ENCODE measurements around the gene SEL1L2. TPM values are rescaled to one million over a fixed set of nuclear protein-coding genes. Genes with fewer than 3 reads are reported as not detected.

The SEL1L2 gene
- total RNA-seq, 1 donor from 2014 or later = not detected

- intact Hi-C loops (cut with DNase I) = no loop called here
- Histone ChIP-seq H3K4me1 (peaks cover 19% of the 10 kb centered on the region), H3K27ac (no peak overlapping the region), H3K4me3 (no peak overlapping the region), H3K9me3 (no peaks in the 10 kb centered on the region), H3K27me3 (no peaks in the 10 kb centered on the region), H3K36me3 (peaks cover 0 to 56% of the 10 kb centered on the region in 2 donors)
- no peak for TF ChIP-seq POLR2A (IDR thresholded peaks at IDR 0.05)
- TF ChIP-seq POLR2AphosphoS5 (IDR thresholded peaks at IDR 0.05; ENCODE audit: insufficient read depth in 1 of 2, low read depth in 1 of 2) = no peak
- TF ChIP-seq CTCF (IDR thresholded peaks at IDR 0.05) = no peak
- no peak for DNase-seq (ENCODE audit: extremely low spot score in 2 of 2)
Measured at GRCh38 chr20:13799974-13800373, 190.4 kb downstream of the SEL1L2 start.

Small RNA genes lying within 50 kb of the gene (small RNA-seq; reads per million reads assigned to genes)
- gene RNU6-278P (not detected), gene RPS3P1 (not detected)

Other genes starting within 250 kb of the SEL1L2 start
- gene ESF1, start 205.7 kb downstream of the SEL1L2 start, total RNA-seq = 14.0 TPM
- gene NDUFAF5, start 205.6 kb downstream of the SEL1L2 start, total RNA-seq = 11.3 TPM
- 12.5 TPM for gene MACROD2, start 4.9 kb upstream of the SEL1L2 start, total RNA-seq

All from vagina (tissue), 2 donors.